Measurements from ENCODE around the gene TWIST2. TPM values are rescaled to one million over a fixed set of nuclear protein-coding genes. Genes with fewer than 3 reads are reported as not detected.
A peak's percentile ranks its signal among the peaks of the same experiment; 100 is the strongest.

Gene TWIST2
- total and polyA plus RNA-seq, 8 donors = 0.58 to 58.0 (median 12.3) TPM

DNA sequence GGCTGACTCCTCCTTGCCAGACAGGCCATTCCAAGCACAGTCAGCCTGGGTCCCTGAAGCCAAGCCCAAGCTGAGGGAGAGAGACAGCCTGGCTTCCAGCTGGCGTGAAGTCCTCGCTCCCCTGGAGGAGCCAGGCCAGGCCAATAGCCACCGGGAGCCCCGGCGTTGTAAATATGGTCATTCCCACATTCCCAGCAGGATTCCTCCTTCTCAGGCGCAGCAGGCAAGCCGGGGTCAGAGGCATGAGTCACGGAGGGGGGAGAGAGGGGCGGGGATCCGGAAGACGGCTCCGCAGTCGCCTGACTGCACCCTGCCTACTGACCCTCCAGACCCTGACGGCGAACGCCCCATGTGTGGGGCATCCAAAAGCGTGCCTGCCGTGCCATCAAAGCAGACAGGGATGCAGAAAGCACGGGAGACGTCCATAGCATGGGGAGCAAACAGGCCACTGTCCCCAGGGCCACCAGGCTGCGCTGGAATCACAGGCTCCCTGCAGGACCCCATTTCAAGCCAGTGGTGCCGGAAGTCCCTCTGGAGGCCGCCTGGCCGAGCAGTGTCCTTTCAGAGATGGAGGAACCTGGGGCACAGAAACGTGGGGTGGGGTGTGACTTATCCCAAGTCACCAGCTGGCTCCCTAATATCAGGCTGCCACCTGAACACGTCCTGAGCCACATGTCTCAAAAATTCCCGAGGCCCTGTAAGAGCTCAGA lies 48.2 kb downstream of the TWIST2 start:
- H3K27me3 ChIP-seq = peaks cover 0 to 13% (median 0%) of the 10 kb centered on the region in 3 donors
- no peaks in the 10 kb centered on the region for H3K36me3 ChIP-seq
- TF ChIP-seq, protein P1, sequence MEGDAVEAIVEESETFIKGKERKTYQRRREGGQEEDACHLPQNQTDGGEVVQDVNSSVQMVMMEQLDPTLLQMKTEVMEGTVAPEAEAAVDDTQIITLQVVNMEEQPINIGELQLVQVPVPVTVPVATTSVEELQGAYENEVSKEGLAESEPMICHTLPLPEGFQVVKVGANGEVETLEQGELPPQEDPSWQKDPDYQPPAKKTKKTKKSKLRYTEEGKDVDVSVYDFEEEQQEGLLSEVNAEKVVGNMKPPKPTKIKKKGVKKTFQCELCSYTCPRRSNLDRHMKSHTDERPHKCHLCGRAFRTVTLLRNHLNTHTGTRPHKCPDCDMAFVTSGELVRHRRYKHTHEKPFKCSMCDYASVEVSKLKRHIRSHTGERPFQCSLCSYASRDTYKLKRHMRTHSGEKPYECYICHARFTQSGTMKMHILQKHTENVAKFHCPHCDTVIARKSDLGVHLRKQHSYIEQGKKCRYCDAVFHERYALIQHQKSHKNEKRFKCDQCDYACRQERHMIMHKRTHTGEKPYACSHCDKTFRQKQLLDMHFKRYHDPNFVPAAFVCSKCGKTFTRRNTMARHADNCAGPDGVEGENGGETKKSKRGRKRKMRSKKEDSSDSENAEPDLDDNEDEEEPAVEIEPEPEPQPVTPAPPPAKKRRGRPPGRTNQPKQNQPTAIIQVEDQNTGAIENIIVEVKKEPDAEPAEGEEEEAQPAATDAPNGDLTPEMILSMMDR (IDR thresholded peaks at IDR 0.05) = no peak
- peak; percentile 19 to 62 (median 20) for TF ChIP-seq POLR2AphosphoS5 (IDR thresholded peaks at IDR 0.05)
- no peaks in the 10 kb centered on the region for H3K9me3 ChIP-seq
- H3K4me1 ChIP-seq = peaks cover 17 to 62% (median 31%) of the 10 kb centered on the region in 4 donors
- DNase-seq = peak; percentile 31 to 61
- peak overlapping the region in 4 of 5 donors; percentile 27 to 69 (median 65) for H3K27ac ChIP-seq
- intact Hi-C loops (cut with DNase I; ENCODE audit: low total_unique reads) = no loop called here
- 13 to 34% (median 23%) methylated on average over 19 to 27 of the region's 27 CpGs for WGBS, 5 donors
- no peak overlapping the region for H3K4me3 ChIP-seq

DNA sequence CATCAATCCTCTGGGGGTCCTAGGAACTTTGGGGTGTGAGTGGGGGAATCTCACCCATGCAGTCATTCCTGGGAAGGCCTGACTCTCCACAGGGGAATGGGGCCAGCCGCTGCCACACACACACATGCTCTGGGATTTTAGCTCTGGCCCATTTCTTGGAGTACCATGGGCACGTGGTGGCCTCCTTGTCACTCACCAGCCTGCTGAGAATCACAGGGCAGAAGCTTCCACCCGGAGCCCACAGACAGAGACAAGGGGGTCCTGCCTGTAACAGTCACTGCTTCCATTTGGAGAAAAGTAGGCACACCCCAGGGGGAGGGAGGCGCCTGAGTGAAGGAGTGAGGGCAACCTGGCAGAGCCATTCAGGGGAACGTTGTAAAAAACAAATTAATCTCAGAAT lies 48.8 kb downstream of the TWIST2 start:
- H3K9me3 ChIP-seq = no peaks in the 10 kb centered on the region
- WGBS, 5 donors = 58 to 74% (median 67%) methylated on average over 4 to 5 of the region's 5 CpGs
- peaks cover 0 to 13% (median 0%) of the 10 kb centered on the region in 3 donors for H3K27me3 ChIP-seq
- no peak for DNase-seq
- no peaks in the 10 kb centered on the region for H3K36me3 ChIP-seq
- H3K4me1 ChIP-seq = peaks cover 17 to 68% (median 31%) of the 10 kb centered on the region in 4 donors
- TF ChIP-seq EP300 (IDR thresholded peaks at IDR 0.05) (no peak), POLR2A (IDR thresholded peaks at IDR 0.05) (no peak), POLR2AphosphoS5 (IDR thresholded peaks at IDR 0.05) (no peak)
- TF ChIP-seq, protein P1 (IDR thresholded peaks at IDR 0.05) = no peak
- intact Hi-C loops (cut with DNase I; ENCODE audit: low total_unique reads) = no loop called here
- H3K27ac ChIP-seq = peak overlapping the region in 4 of 5 donors; percentile 27 to 69 (median 64)
- no peak overlapping the region for H3K4me3 ChIP-seq

DNA sequence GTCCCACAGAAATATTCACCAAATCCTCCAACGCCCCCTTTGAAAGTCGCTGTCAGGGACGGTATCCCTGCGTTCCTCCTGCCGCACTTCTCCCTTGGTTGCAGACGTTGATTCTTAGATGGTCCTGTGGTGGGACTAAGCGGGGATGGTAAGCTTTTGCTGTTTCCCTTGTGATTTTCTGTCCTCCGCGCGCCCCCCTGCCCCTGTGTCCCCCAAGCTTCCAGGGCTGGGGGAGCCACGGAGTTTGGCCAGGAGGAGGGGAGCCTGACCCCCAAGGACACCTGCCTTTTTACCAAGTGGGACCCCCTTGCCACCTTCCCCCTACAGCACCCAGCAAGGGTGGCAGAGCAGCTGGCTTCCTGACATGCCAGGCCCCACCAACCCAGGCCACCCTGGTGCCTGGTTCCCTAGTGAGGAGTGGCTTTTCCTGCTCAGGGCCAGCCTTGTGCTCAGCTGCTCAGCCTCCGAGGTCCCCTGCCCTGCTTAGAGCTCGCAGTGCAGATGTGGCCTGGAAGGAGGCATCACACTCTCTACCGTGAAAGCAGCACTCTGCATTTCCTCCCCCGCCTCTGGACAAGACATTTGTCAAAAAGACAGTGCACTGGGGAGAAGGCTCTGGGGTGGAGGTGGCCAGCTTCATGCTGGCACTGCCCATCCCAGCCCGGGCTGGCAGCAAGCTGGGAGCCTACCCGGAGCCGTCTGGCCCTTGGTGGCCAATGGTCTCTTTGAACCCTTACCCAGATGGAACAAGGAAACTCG lies 49.4 kb downstream of the TWIST2 start:
- Histone ChIP-seq H3K9me3 (no peaks in the 10 kb centered on the region), H3K4me3 (no peak overlapping the region), H3K36me3 (no peaks in the 10 kb centered on the region), H3K27ac (peak overlapping the region in 3 of 5 donors; percentile 56 to 69 (median 63)), H3K27me3 (peaks cover 0 to 13% (median 0%) of the 10 kb centered on the region in 3 donors), H3K4me1 (peaks cover 17 to 65% (median 31%) of the 10 kb centered on the region in 4 donors)
- intact Hi-C loops (cut with DNase I; ENCODE audit: low total_unique reads) = no loop called here
- 72 to 81% (median 79%) methylated on average over 18 to 19 of the region's 19 CpGs for WGBS, 5 donors
- DNase-seq = no peak
- TF ChIP-seq POLR2AphosphoS5 (IDR thresholded peaks at IDR 0.05) (no peak), EP300 (IDR thresholded peaks at IDR 0.05) (no peak), POLR2A (IDR thresholded peaks at IDR 0.05) (no peak)
- TF ChIP-seq, protein P1 (IDR thresholded peaks at IDR 0.05) = no peak

DNA sequence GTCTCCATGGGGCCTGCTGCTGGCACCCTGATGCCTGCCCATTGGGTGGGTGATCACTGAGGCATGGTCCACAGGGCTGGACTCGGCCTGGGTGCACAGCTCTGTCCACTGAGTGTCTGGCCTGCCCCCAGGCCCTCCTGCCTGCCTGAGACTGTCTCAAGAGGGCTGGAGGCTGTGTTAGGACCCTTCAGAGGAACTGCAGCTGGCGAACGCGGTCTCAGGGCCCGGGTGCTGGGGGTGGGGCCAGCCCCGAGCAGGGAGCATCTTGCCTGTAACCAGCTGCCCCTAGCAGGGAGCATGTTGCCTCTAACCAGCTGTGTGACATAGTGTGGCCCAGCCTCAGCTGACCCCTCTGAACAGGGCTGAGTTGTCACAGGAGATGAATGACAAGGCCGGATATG lies 50.0 kb downstream of the TWIST2 start:
- peak overlapping the region in 3 of 5 donors; percentile 56 to 69 (median 63) for H3K27ac ChIP-seq
- peaks cover 17 to 65% (median 31%) of the 10 kb centered on the region in 4 donors for H3K4me1 ChIP-seq
- WGBS, 5 donors = 60 to 72% (median 70%) methylated on average over 1 to 7 of the region's 7 CpGs
- DNase-seq = peak in 1 of 2 donors; percentile 47
- no peaks in the 10 kb centered on the region for H3K36me3 ChIP-seq
- peaks cover 0 to 13% (median 0%) of the 10 kb centered on the region in 3 donors for H3K27me3 ChIP-seq
- intact Hi-C loops (cut with DNase I; ENCODE audit: low total_unique reads) = no loop called here
- TF ChIP-seq POLR2A (IDR thresholded peaks at IDR 0.05) = no peak
- TF ChIP-seq, protein P1 (IDR thresholded peaks at IDR 0.05) = no peak
- TF ChIP-seq POLR2AphosphoS5 (IDR thresholded peaks at IDR 0.05) = no peak
- no peak for TF ChIP-seq EP300 (IDR thresholded peaks at IDR 0.05)
- H3K4me3 ChIP-seq = no peak overlapping the region
- no peaks in the 10 kb centered on the region for H3K9me3 ChIP-seq

All from stomach (tissue), 9 donors.